ENCODE results near the gene GJC1.

DNA sequence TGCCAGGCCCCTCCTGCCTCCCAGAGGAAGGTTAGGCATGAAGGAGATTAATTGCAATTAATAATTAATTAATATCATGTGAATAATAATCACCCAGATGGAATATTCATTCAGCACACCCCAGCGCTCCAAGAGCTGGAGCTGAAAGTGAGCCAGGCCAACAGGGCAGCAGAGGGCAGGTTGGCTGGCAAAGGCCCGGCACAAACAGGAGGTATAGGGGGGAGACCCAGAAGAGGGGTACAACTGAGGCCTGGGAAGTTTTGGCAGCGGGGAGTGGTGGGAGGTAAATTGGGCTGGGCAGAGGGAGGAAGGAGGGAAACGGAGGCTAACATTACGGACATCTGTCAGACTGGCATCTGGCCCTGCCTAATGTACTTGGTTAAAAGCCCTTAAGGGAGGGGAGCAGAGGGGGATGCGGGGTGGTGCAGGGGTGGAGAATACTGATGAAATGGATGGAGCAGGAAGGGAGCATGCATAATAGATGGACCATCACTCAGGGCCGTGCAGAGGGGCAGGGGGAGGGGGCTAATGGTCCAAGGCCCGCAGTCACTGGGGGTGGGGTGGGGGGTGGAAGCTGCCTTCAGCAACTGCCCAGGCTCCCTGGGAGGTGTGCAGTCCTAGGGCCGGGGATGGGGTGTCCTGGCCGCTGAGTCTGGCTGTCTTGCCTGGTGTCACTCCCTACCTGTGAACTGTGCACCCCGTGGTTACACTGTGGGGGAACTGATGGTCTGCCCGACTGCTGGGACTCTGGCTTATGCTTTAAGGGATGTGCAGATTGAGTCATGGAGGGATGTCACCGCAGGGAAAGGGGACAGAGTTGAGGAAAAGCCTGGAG is 69.4 kb downstream of the GJC1 start:
- TF ChIP-seq, protein P1, sequence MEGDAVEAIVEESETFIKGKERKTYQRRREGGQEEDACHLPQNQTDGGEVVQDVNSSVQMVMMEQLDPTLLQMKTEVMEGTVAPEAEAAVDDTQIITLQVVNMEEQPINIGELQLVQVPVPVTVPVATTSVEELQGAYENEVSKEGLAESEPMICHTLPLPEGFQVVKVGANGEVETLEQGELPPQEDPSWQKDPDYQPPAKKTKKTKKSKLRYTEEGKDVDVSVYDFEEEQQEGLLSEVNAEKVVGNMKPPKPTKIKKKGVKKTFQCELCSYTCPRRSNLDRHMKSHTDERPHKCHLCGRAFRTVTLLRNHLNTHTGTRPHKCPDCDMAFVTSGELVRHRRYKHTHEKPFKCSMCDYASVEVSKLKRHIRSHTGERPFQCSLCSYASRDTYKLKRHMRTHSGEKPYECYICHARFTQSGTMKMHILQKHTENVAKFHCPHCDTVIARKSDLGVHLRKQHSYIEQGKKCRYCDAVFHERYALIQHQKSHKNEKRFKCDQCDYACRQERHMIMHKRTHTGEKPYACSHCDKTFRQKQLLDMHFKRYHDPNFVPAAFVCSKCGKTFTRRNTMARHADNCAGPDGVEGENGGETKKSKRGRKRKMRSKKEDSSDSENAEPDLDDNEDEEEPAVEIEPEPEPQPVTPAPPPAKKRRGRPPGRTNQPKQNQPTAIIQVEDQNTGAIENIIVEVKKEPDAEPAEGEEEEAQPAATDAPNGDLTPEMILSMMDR (IDR thresholded peaks at IDR 0.05; ENCODE audit: poor library complexity, severe bottlenecking), result no peak
- TF ChIP-seq EZH2 (IDR thresholded peaks at IDR 0.05; ENCODE audit: borderline replicate concordance, insufficient read depth, low read length, poor library complexity, severe bottlenecking) (no peak), POLR2AphosphoS5 (IDR thresholded peaks at IDR 0.05) (no peak), EP300 (conservative IDR thresholded peaks at IDR 0.05; ENCODE audit: poor library complexity, severe bottlenecking) (no peak), RAD21 (conservative IDR thresholded peaks at IDR 0.05) (no peak), MXI1 (conservative IDR thresholded peaks at IDR 0.05; ENCODE audit: poor library complexity, severe bottlenecking) (no peak), TAF1 (IDR thresholded peaks at IDR 0.05; ENCODE audit: low read depth) (no peak), SMC3 (conservative IDR thresholded peaks at IDR 0.05; ENCODE audit: poor library complexity) (no peak)
- TF ChIP-seq, protein P2, sequence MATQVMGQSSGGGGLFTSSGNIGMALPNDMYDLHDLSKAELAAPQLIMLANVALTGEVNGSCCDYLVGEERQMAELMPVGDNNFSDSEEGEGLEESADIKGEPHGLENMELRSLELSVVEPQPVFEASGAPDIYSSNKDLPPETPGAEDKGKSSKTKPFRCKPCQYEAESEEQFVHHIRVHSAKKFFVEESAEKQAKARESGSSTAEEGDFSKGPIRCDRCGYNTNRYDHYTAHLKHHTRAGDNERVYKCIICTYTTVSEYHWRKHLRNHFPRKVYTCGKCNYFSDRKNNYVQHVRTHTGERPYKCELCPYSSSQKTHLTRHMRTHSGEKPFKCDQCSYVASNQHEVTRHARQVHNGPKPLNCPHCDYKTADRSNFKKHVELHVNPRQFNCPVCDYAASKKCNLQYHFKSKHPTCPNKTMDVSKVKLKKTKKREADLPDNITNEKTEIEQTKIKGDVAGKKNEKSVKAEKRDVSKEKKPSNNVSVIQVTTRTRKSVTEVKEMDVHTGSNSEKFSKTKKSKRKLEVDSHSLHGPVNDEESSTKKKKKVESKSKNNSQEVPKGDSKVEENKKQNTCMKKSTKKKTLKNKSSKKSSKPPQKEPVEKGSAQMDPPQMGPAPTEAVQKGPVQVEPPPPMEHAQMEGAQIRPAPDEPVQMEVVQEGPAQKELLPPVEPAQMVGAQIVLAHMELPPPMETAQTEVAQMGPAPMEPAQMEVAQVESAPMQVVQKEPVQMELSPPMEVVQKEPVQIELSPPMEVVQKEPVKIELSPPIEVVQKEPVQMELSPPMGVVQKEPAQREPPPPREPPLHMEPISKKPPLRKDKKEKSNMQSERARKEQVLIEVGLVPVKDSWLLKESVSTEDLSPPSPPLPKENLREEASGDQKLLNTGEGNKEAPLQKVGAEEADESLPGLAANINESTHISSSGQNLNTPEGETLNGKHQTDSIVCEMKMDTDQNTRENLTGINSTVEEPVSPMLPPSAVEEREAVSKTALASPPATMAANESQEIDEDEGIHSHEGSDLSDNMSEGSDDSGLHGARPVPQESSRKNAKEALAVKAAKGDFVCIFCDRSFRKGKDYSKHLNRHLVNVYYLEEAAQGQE (IDR thresholded peaks at IDR 0.05; ENCODE audit: borderline replicate concordance), result no peak
